GM18907 (cell line): Measurements from ENCODE around the gene PTPN7.
"Not testable (repeated sequence)": the region's sequence is repeated elsewhere in the genome, so short reads cannot be mapped to it uniquely, and the experiment has no call there.

Experiments used
- ATAC-seq: cut with Tn5 transposase; IDR thresholded peaks from one replicate; pipeline ENCODE4 v1.9.1; 2021; ENCODE audit warnings: mild to moderate bottlenecking, moderate library complexity; ENCODE audit not compliant: unreplicated experiment

The PTPN7 gene

DNA sequence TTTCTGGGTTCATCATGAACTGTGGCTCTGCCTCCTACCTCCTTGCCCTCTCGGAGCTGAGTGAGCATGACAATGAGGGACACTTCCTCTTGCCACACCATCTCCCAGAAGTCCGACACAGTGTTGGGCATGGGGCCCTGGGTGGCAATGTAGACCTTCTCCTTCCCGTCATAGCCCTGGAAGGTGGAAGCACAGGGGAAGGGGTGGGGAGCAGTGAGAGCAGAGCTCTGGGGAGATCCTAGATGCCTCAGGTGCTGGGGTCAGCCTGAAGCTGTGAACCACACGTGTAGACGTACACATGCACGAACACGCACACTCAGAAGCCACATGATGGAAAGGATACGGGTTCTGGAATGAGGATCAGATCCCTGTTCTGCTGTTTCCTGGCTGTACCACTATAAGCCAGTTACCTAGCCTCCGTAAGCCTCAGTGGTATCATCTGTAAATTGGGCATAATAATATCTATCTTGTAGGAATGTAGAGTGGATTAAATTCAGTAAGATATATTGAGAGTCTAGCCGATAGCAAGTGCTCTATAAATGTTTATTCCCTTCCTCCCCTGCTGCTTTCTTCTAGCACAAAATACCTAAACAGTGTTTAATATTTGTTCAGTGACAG is 6.1 kb downstream of the PTPN7 start:
- no peak for ATAC-seq

DNA sequence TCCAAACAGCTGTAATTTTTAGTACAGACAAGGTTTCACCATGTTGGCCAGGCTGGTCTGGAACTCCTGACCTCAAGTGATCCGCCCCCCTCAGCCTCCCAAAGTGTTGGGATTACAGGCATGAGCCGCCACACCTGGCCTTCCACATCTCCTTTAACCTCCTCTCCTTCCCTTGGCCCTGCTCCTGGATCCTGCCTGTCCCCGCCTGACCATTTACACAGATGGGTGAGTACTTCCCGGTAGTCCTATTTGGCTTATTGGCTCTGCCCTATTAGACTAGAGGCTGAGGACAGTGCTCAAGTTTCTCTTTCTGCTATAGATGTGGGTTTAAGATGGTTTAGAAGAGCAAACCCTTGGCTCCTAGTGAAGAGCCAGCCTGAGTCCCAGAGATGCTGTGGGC is 7.1 kb downstream of the PTPN7 start:
- ATAC-seq = no peak

DNA sequence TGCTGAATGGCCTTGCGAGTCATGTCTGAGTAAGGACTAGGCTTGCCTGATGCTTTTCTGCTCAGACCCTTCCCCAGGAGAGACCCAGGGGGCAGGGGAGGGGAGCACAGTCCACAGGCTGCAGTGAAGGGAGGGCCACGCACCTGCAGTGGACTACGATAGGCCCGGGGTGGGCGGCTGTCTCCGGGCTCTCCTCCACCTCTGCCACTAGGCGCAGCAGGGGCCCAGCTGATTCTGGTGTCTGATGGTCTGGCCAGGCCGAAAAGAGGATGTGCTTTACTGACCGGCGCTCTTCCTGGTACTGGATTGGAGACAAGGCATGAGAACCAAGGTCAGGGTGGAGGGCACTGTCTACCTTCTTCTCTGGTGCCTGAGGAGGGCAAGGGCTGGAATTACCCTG is 8.0 kb downstream of the PTPN7 start:
- no peak for ATAC-seq

DNA sequence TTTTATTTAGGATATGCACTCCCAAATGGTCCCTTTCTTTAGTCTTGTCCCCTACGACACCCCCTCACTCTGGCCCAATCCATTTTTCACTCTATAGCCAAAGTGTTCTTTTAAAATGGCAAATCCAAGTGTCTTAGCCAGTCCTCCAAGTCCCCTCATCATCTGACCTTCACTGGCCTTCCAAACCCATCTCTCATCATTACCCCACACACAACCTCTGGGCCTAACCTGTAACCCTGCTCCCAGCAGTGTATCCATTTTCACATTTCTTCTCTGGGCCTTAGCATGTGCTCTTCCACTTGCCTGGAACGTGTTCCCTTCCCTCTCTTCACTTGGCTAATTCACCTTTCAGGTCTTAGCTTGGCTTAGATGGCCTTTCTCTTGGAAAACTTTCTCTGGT is 9.4 kb downstream of the PTPN7 start:
- ATAC-seq = no peak

DNA sequence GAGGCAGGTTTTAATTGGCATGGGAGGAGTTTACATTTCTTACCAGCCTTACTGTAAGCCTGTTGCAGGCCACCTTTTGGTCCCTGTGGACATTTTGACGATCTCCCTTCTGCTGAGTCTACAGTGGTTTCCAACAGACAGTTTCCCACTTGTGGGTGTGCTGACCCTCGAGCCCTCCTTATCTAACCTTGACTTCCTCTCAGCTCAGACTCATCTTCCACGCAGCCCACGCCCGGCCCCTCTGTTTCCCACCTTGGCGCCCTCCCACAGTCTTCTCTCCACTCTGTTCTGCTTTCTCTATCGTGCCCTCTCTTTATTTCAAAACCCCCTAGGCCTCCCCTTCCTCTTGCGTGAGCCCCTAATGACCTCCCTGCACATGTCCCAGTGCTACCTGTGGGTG is 9.8 kb downstream of the PTPN7 start:
- ATAC-seq = no peak

DNA sequence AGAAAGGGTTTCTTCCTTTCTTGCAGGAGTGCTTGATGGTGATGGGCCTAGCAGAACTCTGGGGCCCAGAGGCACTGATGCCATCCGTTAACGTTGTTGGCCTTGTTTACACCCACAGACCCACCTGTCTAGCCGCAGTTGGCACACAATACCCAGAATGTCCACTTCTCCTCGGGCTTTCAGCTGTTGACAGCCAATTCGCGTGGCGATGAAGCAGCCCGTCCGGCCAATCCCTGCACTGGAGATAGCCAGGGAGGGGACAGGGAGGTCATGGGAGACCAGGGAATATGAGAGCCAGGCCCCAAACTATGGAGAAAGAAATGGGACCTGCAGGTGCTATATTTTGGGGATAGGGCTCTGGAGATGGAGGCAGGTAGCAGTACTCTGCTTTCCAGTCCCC is 10.2 kb downstream of the PTPN7 start:
- no peak for ATAC-seq

DNA sequence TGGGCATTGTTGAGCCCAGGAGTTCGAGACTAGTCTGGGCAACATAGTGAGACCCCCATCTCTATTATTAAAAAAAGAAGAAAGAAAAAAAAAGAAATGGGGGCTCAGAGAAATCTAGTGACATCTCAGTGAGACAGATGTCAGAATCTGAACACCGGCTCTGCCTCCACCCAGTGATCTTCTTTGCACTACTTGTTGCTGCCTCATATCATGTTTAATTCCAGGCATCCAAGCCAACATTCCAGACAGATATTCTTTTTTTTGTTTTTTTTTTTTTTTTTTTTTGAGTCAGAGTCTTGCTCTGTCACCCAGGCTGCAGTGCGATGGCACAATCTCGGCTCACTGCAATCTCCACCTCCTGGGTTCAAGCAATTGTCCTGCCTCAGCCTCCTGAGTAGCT is 10.8 kb downstream of the PTPN7 start:
- no peak for ATAC-seq

DNA sequence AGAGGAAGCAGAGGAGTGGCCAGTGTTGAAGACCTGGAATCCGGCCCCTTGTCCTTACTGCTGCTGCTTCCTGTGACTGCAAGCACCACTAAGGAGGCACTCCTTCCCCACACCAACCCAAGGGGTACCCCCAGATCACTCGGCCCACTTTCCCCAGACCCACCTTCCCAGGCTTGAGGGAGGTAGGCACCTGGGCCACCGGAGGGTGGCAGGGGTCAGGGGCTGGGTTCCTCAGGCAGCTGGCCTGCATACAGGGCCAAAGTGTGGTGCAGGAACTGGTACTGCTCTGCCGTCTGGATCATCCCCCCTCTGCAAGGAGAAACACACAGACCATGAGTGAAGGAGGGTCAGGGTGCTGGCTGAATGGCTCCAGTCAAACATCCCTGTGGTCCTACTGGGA is 12.0 kb downstream of the PTPN7 start:
- ATAC-seq = no peak

DNA sequence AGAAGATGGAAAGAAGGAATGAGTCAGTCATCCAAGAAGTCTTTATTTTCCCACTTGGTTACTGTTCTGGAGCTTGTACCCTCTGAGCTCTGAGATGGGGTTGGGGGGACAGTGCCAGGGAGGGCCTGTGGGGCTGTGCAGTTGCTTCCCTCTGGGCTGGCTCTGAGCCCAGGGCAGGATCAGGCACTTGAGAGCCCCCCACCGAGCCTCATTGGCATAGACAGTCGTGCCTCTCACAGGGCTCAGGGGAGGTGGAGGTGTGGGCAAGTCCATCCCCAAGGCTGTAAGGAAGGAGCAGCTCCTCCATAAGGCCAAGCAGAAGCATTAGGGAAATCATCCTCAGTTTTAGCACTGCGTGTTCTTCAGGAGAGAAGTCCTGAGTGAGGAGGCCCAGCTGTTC is 13.4 kb downstream of the PTPN7 start:
- no peak for ATAC-seq

DNA sequence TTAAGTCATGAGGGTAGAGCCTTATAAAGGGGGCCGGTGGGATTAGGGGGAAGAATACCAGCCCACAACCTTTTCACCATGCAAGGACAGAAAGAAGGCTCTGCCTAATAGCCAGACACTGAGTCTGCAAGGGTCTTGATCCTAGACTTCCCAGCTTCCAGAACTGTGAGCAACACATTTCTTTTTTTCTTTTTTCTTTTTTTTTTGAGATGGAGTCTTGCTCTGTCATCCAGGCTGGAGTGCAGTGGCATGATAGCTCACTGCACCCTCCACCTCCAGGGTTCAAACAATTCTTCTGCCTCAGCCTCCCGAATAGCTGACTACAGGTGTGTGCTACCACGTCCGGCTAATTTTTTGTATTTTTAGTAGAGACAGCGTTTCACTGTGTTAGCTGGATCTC is 14.1 kb downstream of the PTPN7 start:
- ATAC-seq = no peak

DNA sequence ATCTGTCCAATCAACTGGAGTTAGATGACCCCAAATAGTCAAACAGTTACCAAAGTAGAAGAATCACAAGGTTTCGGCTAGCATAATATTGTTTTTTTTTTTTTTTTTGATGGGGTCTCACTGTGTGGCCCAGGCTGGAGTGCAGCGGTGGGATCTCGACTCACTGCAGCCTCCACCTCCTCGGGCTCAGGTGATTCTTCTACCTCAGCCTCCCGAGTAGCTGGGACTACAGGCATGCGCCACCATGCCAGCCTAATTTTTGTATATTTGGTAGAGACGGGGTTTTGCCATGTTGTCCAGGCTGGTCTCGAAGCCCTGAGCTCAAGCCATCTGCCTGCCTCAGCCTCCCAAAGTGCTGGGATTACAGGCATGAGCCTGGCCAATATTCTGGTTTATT is 14.7 kb downstream of the PTPN7 start:
- not testable (repeated sequence) for ATAC-seq

DNA sequence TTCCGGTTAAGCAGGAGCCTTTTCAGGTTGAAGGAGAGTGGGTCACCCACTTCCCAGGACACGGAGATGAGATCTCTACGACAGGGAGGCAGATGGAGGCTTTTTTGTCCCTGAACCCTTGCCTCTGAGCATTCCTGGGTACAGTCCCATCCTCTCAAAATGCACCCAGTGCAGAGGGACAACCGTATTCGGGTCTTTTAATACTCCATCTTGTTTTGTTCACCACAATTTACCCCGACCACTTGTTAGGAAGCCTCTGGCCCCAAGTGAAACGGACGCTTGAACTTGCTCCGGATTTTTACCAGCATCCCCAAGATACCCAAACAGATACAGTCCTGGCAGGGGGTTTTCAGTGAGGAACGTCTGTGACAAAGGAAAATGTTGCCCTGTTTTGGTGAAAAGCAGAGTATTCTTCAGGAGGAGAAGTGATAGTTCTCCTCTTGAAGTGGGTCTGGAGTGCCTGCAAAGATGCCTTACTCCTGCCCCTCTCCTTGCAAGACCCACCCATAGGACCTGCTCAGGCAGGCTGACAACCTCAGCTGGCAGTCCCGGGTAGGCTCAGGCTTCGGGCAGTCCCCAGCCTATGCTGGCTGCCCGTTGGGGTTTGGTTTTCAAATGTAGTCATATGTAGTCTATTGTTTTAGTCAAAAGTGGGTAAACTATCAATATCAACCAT is 15.2 kb downstream of the PTPN7 start:
- ATAC-seq = no peak

DNA sequence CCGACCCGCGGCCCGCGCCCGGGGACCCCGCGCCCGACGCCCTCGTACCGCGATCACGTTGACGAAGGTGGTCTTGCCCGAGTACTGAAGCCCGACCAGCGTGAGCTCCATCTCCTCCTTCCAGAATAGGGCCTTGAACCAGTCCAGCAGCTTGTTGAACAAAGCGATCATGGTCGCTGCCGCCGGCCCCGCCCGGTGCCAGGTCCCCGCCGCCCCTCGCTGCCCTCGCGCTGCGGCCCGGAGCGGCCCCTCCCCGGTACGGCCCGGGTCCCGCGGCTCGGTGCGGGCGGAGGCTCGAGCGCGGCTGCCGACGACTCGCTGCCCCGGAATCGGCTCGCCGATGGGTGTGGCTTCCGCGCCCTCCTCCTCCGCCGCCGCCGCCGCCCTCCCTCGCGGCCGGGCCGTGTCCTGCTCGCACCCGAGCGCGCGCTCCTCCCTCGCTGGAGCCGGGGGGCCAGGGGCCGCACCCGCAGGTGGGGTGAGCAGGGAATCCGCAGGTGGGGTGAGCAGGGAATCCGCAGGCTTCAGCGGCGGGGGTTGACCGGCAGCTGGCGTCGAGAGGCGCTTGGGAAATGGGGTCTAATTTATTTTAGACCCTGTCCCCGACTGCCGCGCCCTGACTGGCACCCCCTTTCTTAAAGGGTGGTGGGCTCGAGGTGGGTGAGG is 15.9 kb downstream of the PTPN7 start, which contains the start of gene ARL8A:
TSS of gene ARL8A (minus strand) at position 336 of the 666 bp plus-strand sequence. CDS start at position 171, 165 bp downstream.
- peak; percentile 63 for ATAC-seq

DNA sequence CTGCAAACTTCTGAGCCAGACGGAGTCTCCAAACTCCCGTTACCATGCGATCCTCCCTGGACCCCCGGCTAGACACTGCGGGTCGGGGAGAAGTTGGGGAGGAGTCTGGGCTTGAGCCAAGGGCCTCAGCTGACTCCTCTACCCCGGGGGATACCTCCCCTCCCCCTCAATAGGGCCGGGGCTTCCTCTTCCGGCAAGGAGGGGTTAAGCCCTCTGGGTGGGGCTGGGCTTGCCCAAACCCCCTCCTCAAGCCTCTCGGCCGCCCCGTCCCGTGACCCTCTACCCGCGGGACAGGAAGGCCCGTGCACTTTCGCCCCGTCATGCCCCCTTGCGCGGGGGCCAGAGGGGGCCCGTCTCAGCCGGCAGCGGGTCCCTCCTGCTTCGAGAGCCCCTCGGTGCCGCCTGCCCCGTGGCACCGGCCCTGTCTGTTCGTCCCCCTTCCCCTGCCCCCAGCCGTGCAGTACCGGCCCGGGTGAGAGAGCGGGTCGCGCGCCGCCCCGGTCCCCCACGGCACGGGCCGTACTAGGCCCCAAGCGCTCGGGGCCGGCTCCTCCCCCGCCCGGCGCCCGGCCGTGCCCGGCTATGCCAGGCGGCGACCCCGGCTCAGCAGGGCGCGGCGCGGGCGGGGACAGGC is 16.5 kb downstream of the PTPN7 start:
- ATAC-seq = peak; percentile 43

DNA sequence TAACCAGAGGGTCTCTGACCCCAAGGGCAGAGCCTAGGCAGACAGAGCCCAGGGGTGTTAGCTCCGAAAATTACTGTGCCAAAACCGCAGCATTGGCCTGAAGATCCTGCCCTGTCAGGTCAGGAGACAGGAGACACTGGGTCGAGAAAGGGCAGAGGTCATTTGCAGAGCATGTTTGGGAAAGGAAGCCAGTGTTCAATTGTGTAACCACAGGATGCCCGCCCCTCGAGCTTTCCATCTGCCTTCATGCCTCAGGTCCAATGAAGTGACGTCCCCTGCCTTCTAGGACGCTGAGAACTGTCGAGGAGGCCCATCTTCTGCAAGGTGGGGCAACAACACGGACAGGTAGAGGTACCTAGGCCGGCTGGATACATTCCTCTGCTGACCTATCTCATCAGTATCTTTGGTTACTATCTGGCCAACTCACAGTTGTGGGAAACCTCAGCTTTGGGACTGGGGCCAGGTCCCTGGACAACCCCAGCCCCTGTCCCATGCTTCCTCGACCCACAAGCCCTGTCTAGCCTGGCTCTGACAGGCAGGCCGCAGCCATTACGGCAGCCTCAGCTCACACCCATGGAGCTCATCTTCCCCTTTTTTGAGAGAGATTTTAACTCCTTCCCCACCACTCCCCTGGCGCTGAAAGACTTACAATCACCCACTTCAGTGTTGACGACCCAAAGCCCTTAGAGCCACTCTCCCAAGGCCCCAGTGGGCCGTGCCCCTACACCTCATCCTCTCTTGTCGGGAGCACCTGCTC is 17.2 kb downstream of the PTPN7 start:
- ATAC-seq = peak; percentile 24

DNA sequence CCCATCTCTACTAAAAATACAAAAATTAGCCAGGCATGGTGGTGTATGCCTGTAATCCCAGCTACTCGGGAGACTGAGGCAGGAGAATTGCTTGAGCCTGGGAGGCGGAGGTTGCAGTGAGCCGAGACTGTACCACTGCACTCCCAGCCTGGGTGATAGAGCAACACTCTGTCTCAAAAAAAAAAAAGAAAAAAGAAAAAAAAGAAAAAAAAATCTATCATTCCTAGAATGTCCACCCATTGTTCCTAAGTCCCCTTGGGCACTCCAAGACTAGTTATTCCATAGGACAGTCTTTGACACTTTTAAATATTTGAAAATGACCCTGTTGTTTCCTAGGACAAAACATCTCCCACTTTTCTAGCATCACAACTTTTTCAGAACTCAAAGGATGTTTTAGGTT is 18.9 kb downstream of the PTPN7 start:
- not testable (repeated sequence) for ATAC-seq

DNA sequence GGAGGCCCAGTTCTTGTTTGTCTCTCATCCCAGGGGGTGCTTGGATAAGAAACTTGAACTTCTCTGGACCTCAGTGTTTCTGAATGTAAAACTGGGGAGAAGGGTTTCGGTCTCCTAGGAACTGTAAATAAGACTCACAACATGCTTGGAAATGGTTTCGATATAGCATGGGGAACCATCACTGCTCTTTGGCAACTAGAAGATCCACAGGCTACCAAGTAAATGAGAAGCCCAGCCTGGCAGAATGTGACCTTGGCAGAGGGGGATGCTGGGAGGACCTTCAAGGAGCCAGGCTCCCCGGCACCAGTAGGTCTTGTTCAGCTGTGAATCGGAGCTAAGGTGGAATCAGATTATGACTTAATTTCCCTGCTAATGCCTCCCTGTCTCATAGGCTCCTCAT is 19.6 kb downstream of the PTPN7 start:
- no peak for ATAC-seq

DNA sequence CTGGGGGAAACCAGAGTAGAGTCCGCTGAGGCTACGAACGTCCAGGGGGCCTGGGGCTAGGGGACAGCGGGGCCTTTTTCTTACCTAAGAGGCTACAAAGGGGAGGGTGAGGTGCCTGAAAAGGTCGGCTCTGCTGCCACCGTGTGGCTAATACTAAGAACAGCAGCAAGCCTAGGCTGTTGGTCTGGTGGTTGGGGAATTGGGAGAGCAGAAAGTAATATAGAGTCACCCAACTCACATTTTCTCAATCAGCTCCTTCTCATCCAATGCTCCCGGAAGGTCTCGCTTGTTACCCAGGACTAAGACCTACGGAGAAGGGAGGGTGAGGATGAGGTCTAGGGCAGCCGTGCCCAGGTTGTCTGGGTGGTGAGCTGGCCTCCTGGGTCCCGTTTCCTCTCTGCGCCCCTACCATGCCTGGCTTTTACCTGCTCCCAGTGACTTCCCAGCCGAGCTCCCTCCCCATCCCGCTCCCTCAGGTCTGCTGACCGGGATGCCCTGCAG is 25.1 kb downstream of the PTPN7 start:
- peak; percentile 58 for ATAC-seq

DNA sequence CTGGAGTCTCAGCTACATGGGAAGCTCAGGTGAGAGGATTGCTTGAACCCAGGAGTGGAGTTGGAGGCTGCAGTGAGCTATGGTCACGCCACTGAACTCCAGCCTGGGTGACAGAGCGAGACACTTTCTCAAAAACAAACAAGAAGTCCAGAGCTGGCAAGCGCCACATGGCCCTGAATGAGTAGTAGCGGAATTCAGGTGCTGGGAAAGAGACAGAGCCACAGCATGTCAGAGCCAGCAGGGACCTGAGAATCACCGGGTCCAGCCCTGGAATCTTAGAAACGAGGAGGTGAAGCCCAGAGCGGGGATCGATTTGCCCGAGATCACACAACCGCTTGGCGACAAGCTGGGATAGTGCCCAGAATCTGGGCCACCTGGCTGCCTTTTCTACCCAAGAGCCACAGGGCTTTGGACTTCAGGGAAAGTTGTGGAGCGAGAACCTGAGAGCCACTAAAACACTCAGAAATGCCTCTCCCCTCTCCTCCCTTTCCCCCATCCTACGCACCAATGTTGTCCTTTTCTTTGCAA is 25.7 kb downstream of the PTPN7 start:
- no peak for ATAC-seq

DNA sequence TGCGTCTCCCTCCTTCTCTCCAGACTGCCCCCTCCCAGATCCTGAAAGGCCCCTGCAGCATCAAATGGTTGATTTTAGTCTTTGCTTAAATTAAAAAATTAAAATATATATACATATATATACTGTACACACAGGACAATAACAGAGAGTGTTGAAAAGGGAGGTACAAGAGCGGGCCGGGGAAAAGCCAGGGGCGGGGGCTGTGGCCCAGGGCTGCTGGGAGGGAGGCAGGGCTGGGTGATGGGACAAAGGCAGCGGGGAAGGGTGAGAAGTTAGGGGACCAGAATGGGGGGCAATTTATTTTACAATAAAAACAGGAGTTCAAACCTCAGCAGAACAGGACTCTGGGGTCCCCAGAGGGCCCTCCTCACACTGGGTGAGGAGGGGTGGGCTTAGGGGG is 26.4 kb downstream of the PTPN7 start:
- no peak for ATAC-seq

DNA sequence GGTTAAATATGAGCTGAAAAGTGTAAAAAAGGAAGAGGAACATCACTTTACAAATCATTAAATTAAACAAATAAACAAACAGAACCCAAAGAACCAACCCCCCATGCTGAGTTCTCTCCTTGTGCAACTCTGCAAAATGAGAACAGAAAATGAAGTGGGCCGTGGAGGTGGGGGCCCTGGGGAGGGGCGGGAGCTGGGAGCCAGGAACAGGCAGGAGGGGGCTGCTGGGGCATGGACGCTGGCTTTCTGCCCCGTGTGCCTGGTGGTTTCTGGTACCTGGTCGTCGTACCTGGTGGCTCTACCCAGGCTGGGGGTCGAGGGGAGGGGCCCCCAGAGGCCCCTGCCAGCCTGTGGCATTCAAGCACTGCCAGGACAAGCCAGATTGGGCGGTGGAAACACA is 26.9 kb downstream of the PTPN7 start:
- ATAC-seq = no peak
